ENCODE measurements around the gene SBK1.
"Not testable (repeated sequence)": the region's sequence is repeated elsewhere in the genome, so short reads cannot be mapped to it uniquely, and the experiment has no call there.

Gene SBK1

GRCh38 chr16:28335678-28336077, 43.4 kb downstream of the SBK1 start:
- DNase-seq (ENCODE audit: low spot score), result not testable (repeated sequence)

GRCh38 chr16:28336940-28337710, 44.8 kb downstream of the SBK1 start:
- not testable (repeated sequence) for DNase-seq (ENCODE audit: low spot score)

GRCh38 chr16:28338230-28338629, 45.9 kb downstream of the SBK1 start:
- DNase-seq (ENCODE audit: low spot score), result not testable (repeated sequence)

GRCh38 chr16:28362600-28362999, 70.3 kb downstream of the SBK1 start:
- DNase-seq (ENCODE audit: low spot score), result not testable (repeated sequence)

GRCh38 chr16:28363408-28363807, 71.1 kb downstream of the SBK1 start, which contains the start of gene NPIPB6:
Gene NPIPB6 (minus strand): TSS chr16:28363508. CDS start chr16:28362822, 686 bp downstream.
- not testable (repeated sequence) for DNase-seq (ENCODE audit: low spot score)

GRCh38 chr16:28364268-28365173, 72.2 kb downstream of the SBK1 start:
- DNase-seq (ENCODE audit: low spot score), result not testable (repeated sequence)

- DNase-seq (ENCODE audit: low spot score), result not testable (repeated sequence)
Observed at GRCh38 chr16:28367926-28368325, 75.6 kb downstream of the SBK1 start.

Measured in CD4-positive, alpha-beta T cell treated with Interleukin-6 at 100 ng/mL for 8 hours (primary cell).